Measurements from ENCODE around the gene KDM4D.
"Not testable (repeated sequence)": the region's sequence is repeated elsewhere in the genome, so short reads cannot be mapped to it uniquely, and the experiment has no call there.

KDM4D gene

DNA sequence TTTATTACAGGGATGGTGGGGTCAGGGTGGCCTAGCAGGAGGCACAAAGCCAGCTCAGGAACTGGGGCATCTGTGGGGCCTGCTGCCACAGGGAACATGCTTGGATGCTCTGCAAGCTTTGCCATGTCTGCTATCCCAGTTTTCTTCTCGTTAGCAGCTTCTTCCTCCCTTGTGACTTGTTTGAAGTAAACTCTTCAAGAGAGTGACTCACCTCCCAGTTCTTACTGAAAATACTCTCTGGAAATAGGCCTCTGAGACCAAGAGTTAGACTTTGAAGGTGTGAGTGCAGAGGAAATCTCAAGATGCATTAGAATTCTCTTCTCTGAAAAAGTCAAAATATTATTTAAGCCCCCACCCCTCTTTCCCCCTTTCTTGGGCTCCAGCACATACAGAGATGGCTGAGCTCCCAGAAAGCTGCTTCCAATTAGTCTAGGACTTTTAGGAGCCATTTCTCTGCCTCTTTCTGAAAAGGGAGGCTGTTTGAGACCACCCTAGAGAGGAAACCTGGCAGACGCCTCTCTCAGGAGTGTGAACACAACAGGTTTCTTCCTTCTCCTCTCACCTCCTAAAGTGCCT, 15.3 kb upstream of the KDM4D start:
- no peak for DNase-seq

DNA sequence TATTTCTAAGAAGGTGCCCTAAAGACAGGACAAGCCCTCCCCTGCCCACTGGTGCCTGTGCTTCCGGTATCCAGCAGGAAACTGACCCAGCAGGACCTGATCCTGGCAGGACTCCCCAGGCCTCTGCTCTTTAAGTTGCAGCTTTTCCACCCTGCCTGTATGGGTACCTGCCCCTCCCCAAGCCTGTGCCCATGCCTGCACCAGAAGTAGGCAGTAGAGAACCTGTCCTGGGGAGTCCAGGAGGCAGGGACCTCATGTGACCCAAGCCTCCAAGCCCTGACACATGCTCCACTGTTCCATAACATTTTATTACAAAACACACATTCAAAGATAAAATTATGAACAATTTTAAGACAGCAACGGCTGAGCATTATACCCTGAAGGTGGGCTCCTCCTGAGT, 14.3 kb upstream of the KDM4D start:
- no peak for DNase-seq

DNA sequence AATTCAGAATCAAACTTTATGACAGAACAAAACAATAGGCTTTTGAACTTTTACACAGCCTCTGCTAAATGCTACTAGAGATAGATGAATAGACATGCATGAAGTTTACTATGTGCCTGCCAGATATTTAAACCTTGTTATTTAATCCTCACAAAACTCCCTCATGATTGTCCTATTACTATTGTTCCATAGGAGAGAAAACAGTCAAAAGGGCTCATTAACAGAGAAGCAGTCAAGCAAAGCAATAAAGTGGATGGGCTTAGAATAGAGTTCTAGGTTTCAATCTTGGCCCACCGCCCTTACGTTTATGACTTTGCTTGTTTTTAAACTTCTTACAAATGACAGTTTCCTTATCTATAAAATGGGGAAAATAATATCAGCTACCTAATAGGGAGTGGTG, 13.0 kb upstream of the KDM4D start:
- DNase-seq = no peak

DNA sequence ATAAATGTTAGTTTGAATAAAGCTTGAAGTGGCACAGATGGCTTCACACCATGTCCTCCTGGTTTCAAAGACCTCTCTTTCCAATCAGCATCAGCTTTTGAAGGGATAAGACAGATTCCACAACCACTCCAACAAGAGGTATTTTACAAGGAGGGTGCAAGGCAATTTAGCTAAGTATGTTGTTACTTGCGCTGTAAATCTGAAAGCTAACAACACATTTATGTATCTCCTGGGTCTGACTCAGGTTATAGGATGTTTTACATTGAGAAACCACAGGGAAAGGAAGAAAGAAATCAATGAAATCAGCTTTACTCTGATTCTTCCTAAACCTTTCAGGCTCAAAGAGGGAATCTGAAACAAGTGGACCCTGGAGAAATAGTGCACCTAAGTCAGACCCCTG, 12.3 kb upstream of the KDM4D start:
- DNase-seq = no peak

DNA sequence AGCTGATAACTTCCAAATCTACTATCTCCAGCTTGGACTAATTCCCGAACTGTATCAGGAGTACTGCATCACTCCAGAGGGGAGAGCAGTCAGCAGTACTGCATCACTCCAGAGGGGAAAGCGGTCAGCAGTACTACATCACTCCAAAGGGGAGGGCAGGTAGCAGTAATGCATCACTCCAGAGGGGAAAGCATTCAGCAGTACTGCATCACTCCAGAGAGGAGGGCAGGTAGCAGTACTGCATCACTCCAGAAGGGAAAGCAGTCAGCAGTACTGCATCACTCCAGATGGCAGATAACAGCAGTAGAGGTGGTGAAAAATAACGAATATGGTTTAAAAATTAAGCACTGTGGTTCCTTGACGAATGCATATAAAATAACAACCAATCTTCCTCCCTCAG, 8.6 kb upstream of the KDM4D start:
- DNase-seq = no peak

DNA sequence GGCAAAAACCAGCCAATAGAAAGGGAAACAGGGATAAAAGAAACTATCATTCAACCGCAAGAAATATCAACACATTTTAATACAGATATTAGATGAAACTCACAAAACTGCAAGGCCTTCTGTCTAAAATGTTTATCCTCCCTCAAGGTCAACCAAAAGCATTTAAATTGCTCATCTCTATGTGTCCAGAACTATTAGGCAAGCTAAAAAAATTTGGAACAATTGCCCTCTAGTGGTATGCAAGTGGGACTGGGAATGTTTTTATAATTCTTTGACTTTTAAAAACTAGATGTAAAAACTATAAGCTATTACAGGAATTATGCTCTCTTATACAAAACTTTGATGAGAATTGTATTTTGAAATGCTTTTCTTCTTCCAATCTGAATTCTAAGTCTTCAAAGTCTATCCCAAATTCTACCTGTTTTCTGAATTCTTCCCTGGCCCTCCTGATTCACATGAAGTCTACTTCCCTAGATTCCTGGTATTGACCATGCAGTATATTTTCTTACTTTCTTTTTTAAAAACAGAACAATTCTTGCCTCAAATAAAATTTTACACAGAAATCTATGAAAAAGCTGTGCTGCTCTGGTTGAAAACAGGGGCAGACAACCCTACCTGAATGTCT, 5.1 kb upstream of the KDM4D start:
- no peak for DNase-seq

DNA sequence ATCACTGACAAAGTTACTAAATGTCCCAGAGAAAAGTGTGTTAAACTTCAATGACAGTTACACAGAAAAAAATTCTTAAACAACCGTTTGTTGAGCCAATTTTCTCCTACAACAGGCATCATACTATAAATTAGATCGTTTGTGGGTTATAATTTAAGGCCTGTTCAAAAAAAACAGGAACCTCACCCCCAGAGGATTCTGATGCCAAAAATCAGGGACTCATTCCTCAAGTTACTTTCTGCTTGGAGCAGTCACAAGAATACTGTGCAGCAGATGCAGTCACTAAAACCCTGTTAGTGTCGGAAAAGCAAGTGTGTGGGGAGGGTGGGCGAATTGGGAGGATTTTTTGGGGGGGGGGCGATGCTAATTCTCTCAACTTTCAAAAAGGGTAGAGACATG, 810 bp upstream of the KDM4D start:
- DNase-seq = no peak

DNA sequence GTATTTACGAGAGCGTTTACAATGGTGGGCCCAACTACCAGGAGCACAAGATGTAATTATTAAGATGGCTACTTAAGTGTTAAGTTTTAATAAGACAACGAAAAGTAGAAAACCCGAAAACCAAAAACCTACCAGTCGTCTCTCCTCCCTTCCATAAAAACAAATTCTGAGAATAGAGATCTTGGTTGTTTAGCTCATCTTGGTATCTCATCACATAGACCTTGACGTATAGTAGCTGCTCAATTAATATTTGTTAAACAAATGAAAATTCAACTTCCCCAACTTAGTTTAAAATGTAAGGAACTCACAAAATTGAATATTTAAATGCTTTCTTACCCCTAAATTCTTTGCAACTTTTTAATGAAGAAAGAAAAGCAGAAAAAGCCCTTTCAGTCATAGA, 669 bp downstream of the KDM4D start:
- DNase-seq = no peak

DNA sequence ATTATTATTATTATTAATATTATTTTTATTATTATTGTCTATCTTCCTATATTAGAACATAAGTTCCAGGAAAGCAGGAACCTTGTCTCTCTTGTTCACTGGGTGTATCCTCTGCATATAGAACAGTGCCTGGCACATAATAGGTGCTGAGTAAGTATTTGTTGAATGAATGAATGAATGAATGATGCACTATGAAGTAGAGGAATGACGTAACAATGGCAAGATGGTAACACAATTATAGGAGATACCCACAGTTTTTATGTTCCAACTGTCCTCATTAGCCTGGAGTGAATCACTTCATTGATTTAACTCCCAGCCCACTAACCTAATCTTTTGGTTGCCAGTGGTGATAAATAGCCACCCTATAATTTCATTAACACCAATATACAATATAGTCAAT, 2.1 kb downstream of the KDM4D start:
- no peak for DNase-seq

DNA sequence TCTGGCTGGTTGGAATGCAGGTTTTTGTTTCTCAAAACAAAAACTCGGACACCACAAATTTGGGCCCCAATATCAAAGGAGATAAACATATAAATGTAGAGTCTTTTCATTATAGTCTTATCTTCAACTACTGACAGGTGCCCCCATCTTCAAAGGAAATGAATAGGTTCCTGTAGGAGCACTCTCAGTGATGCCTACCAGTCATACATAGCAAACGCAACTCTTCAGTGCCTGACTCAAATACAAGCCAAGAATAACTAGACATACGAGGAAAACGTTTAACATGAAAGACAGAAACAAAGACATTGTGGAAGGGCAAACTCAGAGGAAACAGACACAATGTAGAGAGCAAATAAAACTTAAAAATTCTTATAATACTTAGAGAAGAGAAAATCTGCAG, 13.9 kb downstream of the KDM4D start:
- DNase-seq = no peak

DNA sequence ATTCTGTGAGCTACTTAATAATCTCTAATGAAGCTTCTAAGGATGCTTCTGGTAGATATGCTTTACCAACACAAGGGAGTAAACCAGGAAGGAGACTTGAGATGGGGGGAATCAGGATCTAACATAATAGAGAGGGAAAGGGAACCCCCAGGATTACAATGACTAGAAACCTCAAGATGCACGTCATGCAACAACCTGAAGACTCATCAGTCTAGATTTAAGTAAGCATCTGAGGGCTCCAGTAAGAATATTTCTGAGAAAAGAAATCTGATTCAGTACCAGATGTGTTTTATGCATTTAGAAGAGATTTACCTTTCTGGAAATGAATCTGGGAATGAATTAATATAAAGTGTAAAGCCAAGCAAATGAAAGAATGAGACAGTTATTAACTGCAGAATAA, 15.2 kb downstream of the KDM4D start:
- no peak for DNase-seq

DNA sequence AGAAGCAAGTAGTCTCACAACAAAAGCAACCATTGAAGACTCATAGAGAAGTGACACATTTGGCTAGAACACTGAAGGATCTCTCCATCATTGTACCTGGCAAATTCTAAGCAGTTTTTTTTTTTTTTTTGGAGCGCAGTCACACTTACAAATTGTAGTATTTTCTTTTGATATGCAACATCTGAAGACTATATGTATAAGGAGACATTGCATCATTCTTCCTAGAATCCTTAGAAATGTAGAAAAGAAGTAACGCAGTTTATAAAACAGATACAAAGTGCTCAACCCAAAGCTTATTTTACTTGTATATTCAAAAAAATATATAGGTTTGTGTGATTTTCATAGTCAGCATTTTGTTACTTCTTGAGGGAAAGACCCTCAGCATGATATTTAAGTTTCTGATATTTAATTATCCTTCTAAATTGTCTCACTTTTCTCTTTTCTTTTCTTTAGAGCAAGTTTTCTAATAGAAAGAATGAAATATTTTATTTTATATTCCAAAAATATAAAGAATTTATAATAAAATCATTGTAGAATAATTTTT, 20.0 kb downstream of the KDM4D start:
- no peak for DNase-seq

DNA sequence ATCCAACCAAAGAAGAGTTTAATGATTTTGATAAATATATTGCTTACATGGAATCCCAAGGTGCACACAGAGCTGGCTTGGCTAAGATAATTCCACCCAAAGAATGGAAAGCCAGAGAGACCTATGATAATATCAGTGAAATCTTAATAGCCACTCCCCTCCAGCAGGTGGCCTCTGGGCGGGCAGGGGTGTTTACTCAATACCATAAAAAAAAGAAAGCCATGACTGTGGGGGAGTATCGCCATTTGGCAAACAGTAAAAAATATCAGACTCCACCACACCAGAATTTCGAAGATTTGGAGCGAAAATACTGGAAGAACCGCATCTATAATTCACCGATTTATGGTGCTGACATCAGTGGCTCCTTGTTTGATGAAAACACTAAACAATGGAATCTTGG, 23.9 kb downstream of the KDM4D start:
- DNase-seq = no peak

DNA sequence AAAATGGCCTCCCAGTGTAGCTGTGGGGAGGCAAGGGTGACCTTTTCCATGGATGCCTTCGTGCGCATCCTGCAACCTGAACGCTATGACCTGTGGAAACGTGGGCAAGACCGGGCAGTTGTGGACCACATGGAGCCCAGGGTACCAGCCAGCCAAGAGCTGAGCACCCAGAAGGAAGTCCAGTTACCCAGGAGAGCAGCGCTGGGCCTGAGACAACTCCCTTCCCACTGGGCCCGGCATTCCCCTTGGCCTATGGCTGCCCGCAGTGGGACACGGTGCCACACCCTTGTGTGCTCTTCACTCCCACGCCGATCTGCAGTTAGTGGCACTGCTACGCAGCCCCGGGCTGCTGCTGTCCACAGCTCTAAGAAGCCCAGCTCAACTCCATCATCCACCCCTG, 24.8 kb downstream of the KDM4D start:
- no peak for DNase-seq

DNA sequence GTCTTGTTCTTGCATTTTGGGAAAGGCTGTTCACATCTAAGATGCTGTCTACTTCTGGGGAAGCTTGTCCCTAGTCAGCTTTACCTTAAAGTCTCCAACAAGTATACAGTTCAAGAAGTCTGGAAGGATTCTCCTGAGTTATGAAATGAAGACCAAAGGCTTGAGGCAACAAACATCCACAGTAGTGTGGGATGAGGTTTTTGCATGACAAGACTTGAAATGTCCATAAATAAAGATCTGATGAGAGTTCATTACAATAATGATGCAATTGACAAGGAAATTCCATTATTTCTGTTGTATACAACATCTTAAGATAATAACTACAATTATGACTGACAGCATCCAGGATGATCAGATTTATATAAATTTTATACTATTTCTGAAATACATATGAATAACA, 30.2 kb downstream of the KDM4D start:
- no peak for DNase-seq

DNA sequence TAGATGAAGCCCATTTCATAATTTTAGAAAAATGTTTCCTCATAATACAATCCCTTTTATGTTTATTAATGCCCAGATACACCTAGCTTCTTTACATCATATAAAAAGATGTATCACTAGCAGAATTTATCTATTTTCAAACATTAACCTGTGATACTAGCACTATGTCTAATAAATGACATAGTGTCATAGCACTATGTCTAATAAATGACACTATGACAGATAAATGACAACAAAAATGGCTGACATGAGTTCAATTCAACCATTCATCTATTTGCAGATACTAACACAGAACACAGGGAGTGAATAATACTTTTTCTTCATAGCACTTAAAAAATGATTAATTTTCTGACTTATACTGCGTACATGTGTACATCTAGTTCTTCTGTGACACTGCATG, 32.1 kb downstream of the KDM4D start:
- no peak for DNase-seq

DNA sequence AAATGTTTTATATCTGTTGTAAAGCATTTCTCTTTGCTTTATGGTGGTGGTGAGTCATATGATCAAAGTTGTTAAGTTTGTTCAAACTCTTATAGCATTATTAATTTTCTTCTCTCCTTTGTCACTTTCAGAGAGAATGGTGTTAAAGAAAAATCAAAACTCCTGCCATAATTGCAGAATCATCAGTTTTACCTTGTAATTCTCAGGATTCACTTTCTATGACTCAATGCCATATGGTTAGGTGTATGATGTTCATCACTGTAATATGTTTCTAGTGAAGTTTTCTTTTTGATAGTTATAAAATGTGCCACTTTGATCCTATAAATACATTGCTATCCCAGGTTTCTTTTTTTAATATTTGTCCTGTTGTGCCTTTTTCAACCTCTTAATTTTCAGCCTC, 37.9 kb downstream of the KDM4D start:
- DNase-seq = no peak

DNA sequence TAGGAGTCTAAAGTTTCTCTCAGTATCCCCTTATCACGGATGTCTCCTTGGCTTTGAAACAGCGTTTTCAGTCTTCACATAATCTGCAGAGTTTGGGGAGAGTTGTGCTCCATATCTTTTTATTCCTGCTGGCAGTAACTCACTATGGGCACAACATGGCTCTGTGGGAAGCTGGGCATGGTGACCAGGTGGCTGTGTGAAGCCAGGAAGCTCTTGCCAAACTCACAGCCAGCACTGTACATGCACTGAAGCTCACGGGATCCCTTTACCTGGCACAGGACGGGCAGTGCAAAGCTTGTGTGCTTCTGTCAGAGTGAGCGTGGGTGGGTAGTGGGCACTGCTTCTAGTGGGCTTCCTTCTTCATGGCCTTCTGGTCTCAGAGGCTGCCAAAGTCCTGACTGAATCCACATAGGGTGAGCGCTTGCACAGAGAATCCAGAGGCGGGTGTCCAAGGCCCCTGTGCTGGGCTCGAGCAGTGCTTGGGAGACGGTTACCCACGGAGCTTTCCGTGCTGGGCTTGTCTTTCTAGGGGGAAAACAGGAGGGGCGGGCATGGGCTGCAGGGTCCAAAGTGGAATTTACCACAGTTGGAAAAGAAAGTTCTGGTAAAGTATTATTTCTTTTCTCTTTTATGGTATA, 40.8 kb downstream of the KDM4D start:
- no peak for DNase-seq

DNA sequence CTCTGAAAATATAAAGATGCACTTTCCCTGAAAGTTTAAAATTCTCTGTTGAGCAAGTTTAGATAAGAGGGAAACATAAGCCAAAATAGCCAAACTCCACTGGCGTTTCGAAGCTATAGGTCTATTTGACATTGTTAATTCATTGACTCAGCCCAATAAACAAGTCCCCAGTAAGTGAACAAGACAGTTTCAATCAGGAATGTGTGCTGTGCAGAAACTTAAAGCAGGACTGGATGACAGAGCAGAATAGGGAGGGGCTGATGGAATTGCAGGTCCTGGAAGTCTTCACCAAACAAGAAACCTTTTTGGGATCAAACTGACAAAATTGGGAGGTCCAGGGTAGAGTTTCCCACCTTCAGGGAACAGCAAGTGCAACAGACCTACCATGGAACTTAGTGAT, 42.6 kb downstream of the KDM4D start:
- no peak for DNase-seq

DNA sequence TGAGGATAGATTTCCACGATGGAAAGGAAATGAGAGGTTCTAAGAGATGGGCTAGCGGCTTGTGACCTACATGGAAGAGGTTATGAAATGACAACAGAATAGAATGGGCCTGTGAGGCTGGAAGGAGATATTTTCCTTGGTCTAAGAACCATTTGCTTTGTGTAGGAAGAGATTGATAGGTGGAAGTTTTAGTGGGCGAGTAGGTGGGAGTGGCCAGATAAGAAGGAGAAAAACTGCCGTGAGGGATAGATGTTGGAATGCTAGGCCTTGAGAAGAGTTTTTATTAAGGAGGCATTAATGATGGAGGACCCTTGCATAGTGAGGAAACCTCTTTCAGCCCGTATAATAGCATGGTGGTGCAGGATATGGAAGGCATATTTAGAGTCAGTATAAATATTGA, 48.0 kb downstream of the KDM4D start:
- not testable (repeated sequence) for DNase-seq

DNA sequence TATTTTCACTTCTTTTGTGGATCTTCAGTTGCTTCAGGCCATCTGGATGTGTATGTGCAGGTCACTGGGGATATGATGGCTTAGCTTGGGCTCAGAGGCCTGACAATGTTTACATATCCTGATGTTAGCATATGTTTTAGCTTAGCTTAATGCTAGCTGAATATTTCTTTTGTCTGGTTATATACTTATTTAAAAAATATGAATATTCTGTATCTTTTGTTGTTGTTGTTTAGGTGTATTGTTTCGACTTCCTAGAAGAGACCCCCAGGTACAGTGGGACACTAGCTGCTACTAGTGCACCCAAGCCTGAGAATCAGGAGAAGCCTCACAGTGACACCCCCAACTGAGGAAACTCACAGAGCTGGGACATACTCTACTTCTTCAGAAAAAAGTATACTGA, 51.4 kb downstream of the KDM4D start, which contains the start of gene KDM4E:
Gene KDM4E, plus strand, starts transcription at position 301 of the 400 bp plus-strand sequence. CDS start 300 bp downstream, outside the sequence.
- no peak for DNase-seq

DNA sequence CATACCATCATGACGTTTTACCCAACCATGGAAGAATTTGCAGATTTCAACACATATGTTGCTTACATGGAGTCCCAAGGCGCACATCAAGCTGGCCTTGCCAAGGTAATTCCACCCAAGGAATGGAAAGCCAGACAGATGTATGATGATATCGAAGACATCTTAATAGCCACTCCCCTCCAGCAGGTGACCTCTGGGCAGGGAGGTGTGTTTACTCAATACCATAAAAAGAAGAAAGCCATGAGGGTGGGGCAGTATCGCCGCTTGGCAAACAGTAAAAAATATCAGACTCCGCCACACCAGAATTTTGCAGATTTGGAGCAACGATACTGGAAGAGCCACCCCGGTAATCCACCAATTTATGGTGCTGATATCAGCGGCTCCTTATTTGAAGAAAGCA, 52.1 kb downstream of the KDM4D start:
- not testable (repeated sequence) for DNase-seq

DNA sequence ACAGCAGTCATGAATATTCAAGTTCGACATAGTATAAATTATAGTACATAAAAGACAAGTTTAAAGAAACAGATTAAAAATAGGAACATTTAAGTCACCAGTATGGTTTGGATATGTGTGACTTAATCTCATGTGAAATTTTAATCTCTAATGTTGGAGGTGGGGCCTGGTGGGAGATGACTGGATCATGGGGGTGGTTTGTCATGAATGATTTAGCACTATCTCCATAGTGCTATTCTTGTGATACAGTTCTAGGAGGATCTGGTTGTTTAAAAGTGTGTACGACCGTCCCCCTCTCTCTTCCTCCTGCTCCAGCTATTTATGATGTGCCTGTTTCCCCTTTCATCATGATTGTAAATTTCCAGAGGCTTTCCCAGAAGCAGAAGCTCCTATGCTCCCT, 54.8 kb downstream of the KDM4D start:
- DNase-seq = no peak

DNA sequence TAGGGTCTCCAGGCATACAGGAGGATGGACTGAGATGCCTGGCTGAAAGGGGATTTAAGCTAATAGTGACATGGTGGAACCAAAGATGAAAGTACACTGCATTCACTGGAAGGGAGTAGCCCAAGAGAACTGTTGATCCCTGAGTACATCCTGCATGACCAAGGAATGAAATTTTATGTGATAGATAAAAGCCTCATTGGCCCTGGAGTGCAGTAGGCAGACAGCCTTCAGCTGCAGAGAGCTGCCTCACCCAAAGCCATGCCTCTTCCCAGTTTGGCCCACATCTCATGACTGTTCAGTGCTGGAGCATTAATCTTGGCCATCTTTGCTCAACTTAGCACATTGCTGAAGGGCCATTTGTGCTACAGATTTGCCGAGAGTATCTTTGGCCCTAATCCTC, 59.5 kb downstream of the KDM4D start:
- no peak for DNase-seq

DNA sequence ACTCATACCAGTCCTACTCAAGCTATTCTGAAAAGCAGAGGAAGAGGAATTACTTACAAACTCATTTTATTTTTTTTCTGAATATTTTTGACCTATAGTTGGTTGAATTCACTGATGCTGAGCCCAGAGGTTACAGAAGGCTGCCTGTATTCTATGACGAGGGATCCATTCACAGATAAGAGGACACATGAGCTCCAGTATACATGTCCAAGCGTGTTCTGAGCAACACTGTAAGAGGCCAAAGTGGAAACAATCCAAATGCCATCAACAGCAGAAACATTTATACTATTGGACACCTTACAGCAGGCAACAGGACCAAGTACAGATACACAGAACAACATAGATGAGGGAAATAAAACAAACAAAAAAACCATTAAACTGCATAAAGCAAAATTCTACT, 61.8 kb downstream of the KDM4D start:
- DNase-seq = no peak

All from NCI-H2081 (cell line).